Esophagus squamous epithelium (tissue), 4 donors: ENCODE measurements around the gene C16orf92.

Experiments
- CTCF ChIP-seq, 6 experiments: fragments of 450-650 bp in 4 of 6; fragments of 200-600 bp in 2 of 6; sonication (generic) in 2 of 6; IDR thresholded peaks; one replicate each; pipeline ENCODE4 v1.5.1; 2016 to 2019; ENCODE audit warnings: antibody characterized with exemption in 6 of 6, mild to moderate bottlenecking in 4 of 6, moderate library complexity in 4 of 6
- POLR2A ChIP-seq, 4 donors: fragments of 450-650 bp; IDR thresholded peaks; one replicate each; pipeline ENCODE4 v1.6.1; 2017; ENCODE audit warnings: antibody characterized with exemption in 4 of 4, mild to moderate bottlenecking in 4 of 4, moderate library complexity in 3 of 4

GRCh38 chr16:30030011-30030685, 7.2 kb downstream of the C16orf92 start:
- TF ChIP-seq CTCF (IDR thresholded peaks at IDR 0.05): no peak
- no peak for TF ChIP-seq POLR2A (IDR thresholded peaks at IDR 0.05)
